AML-193 (cell line): ENCODE measurements around the gene ALDH3B2.
"Not testable (repeated sequence)": the region's sequence is repeated elsewhere in the genome, so short reads cannot be mapped to it uniquely, and the experiment has no call there.

ENCODE experiments used
- DNase-seq, 2 experiments: peaks; one replicate each; lab custom pipeline; 2025; lab: John Stamatoyannopoulos, UW

Gene ALDH3B2

GRCh38 chr11:67685641-67686332, 11.4 kb upstream of the ALDH3B2 start:
- peak; percentile 47 to 48 for DNase-seq

GRCh38 chr11:67682126-67683034, 8.0 kb upstream of the ALDH3B2 start:
- DNase-seq = not testable (repeated sequence)

GRCh38 chr11:67680696-67681470, 6.5 kb upstream of the ALDH3B2 start:
- DNase-seq = no peak

GRCh38 chr11:67675058-67675747, 780 bp upstream of the ALDH3B2 start:
- no peak for DNase-seq

- DNase-seq = no peak
Observed at GRCh38 chr11:67673902-67674301, 521 bp downstream of the ALDH3B2 start.

- no peak for DNase-seq
Observed at GRCh38 chr11:67673358-67673757, 1.1 kb downstream of the ALDH3B2 start.

GRCh38 chr11:67671211-67671520, 3.3 kb downstream of the ALDH3B2 start:
- DNase-seq = no peak

- no peak for DNase-seq
Observed at GRCh38 chr11:67670316-67671210, 3.9 kb downstream of the ALDH3B2 start.

- DNase-seq = no peak
Observed at GRCh38 chr11:67668192-67668551, 6.3 kb downstream of the ALDH3B2 start.

GRCh38 chr11:67667490-67668191, 6.8 kb downstream of the ALDH3B2 start:
- DNase-seq = no peak

GRCh38 chr11:67666676-67667489, 7.5 kb downstream of the ALDH3B2 start:
- DNase-seq = no peak

- DNase-seq = no peak
Observed at GRCh38 chr11:67666303-67666645, 8.1 kb downstream of the ALDH3B2 start.

- peak in 1 of 2 experiments; percentile 6 for DNase-seq
Observed at GRCh38 chr11:67665541-67666302, 8.7 kb downstream of the ALDH3B2 start.

- DNase-seq = no peak
Observed at GRCh38 chr11:67664696-67665540, 9.5 kb downstream of the ALDH3B2 start.

GRCh38 chr11:67664213-67664585, 10.2 kb downstream of the ALDH3B2 start:
- DNase-seq = no peak

- DNase-seq = no peak
Observed at GRCh38 chr11:67663532-67664212, 10.8 kb downstream of the ALDH3B2 start.

GRCh38 chr11:67662835-67663531, 11.4 kb downstream of the ALDH3B2 start:
- no peak for DNase-seq
